G401.6 (cell line): ENCODE data around the gene PHRF1.
"Not testable (repeated sequence)": the region's sequence is repeated elsewhere in the genome, so short reads cannot be mapped to it uniquely, and the experiment has no call there.

Experiments
- FAIRE-seq: peaks from 2 replicates; lab custom pipeline; 2012; peaks lifted over from hg19 to GRCh38; lab: Jason Lieb, UNC

PHRF1 gene

DNA sequence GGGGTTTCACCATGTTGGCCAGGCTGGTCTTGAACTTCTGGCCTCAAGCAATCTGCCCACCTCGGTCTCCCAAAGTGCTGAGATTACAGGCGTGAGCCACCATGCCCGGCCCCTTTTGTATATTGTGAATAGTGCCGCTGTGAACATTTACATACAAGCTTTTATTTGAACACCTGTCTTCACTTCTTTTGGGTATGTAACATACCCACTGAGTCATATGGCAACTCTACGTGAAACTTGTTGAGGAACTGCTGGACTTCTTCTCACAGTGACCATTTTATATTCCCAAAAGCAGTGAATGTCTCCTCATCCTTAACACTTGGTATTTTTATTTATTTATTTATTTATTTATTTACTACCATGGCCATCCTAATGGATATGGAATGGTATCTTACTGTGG, 54.6 kb downstream of the PHRF1 start:
- no peak for FAIRE-seq

DNA sequence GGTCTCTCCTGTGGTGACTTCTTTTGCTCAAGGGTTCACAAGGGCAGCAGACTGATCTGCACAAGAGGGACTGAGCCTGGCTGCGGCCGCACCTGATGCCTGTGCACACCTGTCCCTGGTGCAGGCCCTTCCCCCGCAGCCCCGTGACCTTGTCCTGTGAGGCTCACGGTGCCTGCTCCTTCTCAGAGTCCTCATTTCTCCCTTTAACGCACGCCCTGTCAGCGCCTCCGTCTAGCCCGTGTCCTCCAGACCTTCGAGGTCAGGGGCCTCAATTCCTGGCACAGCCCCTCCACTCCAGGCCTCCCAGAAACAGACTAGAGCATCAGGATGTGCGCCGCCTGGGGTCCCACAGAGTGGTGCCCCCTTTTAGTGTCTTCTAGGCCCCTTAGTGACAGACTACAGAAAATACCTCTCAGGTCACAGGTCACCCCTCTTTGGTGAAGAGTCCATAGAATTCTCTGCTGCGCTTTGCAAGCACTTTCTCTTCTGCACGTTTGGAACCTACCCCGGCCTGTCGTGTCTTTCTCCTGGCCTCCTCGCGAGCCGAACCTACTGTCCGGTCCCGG, 59.8 kb downstream of the PHRF1 start:
- FAIRE-seq, result no peak

DNA sequence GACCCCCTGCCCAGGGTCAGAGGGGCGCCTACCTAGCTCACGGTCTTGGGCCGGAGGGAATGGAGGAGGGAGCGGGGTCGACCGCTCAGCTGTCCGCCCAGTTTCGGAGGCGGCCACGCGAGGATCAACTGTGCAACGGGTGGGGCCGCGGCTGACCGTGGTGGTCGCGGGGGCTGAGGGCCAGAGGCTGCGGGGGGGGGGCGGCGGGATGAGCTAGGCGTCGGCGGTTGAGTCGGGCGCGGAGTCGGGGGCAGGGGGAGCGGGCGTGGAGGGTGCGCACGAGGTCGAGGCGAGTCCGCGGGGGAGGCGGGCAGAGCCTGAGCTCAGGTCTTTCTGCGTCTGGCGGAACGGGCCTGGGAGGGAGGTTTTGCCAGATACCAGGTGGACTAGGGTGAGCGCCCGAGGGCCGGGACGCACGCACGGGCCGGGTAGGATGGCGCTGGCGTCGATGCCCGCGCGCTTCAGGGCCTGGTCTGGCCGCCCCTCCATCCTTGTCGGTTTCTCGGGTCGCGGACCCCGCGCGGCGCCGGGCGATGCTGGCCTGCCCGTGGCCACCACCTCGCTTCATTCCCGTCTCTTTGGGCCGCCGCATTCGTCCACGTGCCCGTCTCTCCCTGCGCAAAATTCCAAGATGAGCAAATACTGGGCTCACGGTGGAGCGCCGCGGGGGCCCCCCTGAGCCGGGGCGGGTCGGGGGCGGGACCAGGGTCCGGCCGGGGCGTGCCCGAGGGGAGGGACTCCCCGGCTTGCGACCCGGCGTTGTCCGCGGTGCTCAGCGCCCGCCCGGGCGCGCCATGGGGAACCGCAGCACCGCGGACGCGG, 60.5 kb downstream of the PHRF1 start, which contains the start of gene DRD4:
DRD4 (plus strand) TSS at position 759 of the 822 bp plus-strand sequence; CDS start at position 795, 36 bp downstream.
- FAIRE-seq, result no peak

DNA sequence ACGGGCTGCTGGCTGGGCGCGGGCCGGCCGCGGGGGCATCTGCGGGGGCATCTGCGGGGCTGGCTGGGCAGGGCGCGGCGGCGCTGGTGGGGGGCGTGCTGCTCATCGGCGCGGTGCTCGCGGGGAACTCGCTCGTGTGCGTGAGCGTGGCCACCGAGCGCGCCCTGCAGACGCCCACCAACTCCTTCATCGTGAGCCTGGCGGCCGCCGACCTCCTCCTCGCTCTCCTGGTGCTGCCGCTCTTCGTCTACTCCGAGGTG, 61.0 kb downstream of the PHRF1 start:
- no peak for FAIRE-seq

DNA sequence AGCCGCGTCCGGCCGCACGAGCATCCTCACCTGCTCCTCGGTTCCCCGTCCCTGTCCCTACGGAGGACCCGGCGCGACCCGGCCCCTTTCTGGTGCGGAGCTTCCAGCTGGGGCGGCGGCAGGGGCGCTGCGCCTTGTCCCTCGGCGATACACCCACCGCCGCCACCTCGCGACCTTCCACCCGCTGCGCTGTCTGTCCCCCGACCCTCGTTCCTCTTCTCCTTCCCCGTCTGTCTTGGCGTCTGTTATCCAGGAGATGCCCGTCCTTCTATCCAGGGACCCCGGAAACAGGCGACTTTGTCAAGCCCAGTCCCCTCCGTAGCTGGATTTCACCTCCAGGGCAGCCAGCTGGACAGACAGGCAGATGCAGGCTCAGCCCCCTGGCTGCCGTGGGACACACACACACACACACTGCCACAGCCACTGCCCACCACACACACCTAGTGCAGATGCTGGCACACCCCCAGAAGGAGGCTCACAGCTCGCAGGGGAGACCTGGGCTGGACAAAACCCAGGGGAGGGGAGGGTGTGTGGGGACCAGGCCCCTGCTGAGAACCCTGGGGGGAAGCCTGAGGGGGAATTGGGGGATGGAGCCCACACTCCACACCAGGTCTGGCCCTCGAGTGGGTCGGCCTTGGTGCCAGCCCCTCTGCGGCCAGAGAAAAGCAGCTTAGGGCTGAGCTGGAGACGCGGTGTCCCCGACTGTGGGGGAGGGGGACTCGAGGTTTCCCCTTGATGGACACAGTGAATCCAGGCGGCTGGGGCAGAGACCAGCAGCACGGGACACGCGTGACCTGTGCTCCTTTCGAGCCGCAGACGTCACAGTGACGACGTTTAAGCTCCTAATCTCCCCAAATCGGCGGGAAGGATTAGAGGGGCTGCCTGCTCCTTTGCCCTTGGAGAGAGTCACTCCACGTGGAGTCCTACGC, 61.6 kb downstream of the PHRF1 start:
- FAIRE-seq, result no peak

DNA sequence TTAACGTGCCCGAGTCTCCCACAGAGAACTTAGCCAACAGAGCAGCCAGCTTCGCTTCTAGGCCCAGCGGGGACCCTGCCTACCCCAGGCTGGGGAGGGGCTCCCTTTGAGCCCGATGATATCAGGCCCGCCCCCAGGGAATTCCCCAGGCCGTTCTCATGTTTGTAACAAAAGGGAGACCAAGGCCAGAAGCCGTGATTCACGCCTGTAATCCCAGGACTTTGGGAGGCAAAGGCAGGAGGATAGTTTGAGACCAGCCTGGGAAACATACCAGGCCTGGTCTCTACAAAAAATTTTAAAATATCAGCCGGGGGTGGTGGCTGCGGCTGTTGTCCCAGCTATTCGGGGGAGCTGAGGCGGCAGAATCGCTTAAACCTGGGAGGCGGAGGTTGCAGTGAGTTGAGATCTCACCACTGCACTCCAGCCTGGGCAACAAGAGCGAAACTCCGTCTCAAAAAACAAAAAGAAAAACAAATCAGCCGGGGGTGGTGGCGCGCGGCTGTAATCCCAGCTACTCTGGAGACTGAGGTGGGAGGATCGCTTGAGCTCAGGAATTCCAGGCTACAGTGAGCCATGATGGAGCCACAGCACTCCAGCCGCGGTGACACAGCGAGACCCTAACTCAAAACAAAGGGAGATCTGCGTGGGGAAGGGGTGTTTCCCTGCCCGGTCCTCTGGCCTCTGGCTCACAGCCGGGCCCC, 62.5 kb downstream of the PHRF1 start:
- no peak for FAIRE-seq

DNA sequence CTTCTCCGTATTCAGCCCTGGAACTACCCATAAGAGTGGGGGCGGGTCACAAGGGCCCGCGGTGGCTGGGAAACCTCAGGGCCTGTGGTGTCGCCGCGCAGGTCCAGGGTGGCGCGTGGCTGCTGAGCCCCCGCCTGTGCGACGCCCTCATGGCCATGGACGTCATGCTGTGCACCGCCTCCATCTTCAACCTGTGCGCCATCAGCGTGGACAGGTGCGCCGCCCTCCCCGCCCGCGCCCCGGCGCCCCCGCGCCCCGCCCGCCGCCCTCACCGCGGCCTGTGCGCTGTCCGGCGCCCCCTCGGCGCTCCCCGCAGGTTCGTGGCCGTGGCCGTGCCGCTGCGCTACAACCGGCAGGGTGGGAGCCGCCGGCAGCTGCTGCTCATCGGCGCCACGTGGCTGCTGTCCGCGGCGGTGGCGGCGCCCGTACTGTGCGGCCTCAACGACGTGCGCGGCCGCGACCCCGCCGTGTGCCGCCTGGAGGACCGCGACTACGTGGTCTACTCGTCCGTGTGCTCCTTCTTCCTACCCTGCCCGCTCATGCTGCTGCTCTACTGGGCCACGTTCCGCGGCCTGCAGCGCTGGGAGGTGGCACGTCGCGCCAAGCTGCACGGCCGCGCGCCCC, 63.2 kb downstream of the PHRF1 start:
- FAIRE-seq, result no peak

DNA sequence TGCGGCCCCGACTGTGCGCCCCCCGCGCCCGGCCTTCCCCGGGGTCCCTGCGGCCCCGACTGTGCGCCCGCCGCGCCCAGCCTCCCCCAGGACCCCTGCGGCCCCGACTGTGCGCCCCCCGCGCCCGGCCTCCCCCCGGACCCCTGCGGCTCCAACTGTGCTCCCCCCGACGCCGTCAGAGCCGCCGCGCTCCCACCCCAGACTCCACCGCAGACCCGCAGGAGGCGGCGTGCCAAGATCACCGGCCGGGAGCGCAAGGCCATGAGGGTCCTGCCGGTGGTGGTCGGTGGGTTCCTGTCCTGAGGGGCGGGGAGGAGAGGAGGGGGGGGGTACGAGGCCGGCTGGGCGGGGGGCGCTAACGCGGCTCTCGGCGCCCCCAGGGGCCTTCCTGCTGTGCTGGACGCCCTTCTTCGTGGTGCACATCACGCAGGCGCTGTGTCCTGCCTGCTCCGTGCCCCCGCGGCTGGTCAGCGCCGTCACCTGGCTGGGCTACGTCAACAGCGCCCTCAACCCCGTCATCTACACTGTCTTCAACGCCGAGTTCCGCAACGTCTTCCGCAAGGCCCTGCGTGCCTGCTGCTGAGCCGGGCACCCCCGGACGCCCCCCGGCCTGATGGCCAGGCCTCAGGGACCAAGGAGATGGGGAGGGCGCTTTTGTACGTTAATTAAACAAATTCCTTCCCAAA, 63.9 kb downstream of the PHRF1 start:
- FAIRE-seq, result no peak

DNA sequence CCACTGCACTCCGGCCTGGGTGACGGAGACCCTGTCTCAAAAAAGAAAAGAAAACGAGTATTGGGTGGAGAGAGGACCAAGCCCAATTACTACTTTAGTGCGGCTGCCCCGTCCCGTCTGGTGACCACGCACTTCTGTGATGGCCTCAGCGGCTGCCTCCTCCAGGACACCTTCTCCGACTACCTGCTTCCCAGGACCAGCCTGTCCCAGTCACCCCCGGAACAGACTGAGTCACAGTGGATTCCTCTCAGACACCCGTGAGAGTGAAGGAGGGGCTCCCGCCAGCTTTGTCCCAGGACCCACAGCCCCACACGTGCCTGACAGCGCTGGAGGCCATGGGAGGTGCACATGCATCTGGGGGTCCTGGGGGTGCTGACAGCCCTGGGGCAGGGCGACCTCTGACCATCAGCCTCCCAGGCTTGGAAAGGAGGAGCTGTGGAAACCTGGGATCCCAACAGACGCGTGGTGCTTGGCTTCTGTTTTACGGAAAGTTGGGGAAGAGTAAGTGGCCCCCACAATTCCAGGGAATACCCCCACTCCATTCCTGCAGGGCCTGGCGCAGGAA, 65.6 kb downstream of the PHRF1 start:
- no peak for FAIRE-seq

DNA sequence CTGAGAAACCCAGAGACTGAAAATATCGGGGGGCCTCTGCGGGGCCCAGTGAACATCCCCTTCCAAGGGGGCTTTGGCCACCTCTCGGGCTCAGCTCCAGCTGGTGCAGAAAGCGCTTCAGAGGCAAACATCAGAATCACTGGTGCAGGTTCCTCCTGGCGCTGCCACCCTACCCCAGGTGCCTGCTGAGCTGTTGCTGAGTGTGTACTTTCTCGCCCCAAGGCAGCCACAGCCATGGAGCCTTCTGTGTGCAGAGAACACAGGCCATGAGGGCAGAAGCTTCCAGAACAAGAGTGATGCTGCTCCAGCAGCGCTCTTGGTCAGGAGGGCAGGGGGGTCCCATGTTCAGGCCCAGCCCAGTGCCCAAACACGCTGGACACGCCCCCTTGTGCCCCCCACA, 67.1 kb downstream of the PHRF1 start:
- FAIRE-seq, result no peak

DNA sequence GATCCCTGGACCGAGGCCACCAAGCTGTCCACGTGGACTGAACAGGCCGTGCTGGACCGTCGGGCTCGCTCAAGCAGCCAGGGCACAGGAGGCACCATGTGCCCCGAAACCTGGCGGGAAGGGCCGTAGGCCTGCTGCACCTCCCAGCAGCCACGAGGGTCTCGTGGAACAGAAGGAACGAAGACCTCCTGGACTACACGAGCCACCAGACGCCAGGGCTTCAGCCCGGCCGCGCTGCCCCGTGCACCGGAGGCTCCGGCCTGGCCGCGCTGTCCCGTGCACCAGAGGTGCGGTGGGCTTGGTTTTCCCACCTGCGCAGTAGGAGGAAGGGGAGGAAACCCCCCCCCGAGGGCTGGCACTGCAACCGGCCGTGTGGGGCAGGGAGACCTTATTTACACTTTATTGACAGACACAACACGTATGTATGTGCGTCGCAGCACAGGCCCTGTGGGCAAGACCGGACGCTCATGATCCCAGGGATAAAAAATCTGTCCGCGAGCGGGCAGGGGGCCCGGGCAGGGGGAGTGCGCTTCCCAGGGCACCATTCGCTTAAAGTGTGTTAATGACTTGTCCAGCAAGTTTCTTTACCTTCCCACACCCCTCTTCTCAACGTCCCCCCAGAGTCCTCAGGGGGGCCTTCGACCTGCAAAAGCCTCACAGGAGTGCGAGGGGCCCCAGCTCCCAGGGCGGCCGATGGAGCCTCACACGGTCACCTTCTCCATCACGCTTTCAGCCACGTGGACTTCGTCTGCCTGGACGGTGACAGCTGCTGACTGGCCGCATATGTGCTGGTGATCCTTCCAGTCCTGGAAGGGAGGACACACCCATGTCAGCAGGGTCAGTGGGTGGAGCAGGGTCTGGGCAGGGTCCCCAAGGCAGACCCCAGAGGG, 67.8 kb downstream of the PHRF1 start:
- no peak for FAIRE-seq

DNA sequence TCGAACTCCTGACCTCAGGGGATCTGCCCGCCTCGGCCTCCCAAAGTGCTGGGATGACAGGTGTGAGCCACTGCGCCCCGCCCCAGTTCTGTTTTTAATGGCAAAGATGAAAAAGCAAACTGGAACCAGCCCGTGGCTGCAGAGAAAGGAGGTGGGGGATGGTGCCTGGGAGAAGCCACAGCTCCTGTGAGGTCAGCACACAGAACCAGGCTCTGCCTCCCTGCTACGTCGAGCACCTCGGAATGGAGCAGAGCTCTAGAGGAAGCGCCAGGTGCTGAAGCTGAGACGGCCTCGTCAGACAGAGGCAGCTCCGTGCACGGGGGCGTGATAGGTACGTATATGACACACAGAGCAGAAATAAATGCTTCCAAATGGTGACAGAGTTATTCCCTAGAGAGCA, 69.3 kb downstream of the PHRF1 start:
- no peak for FAIRE-seq

DNA sequence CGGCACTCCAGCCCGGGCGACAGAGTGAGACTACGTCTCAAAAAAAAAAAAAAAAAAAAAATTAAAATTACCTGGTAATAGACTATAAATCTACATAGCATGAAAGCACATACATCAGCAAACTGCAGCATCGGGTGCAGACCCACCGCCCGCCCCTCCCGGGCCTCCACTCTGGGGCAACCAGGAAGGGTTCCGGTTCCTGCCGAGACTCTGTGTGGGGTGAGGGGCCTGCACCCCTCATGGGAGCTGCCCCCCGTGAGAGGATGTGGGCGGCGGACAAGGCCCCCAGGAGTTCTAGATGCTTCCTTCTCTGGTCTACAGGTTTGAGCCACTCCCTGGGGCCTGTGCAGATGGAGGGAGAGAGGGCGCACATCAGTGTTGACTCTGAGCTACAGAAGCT, 69.9 kb downstream of the PHRF1 start:
- FAIRE-seq, result no peak

DNA sequence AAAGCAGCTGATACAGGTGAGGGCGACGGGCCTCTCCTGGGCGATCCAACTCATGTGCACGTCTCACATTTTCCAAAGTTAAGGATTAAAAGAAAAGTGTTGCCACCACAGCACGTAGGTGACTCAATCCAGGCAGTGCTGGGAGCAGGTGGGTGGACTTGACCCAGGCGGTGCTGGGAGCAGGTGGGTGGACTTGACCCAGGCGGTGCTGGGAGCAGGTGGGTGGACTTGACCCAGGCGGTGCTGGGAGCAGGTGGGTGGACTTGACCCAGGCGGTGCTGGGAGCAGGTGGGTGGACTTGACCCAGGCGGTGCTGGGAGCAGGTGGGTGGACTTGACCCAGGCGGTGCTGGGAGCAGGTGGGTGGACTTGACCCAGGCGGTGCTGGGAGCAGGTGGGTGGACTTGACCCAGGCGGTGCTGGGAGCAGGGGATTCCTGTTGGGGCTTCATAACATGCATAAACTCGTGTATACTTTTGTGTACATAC, 71.4 kb downstream of the PHRF1 start:
- FAIRE-seq, result not testable (repeated sequence)

DNA sequence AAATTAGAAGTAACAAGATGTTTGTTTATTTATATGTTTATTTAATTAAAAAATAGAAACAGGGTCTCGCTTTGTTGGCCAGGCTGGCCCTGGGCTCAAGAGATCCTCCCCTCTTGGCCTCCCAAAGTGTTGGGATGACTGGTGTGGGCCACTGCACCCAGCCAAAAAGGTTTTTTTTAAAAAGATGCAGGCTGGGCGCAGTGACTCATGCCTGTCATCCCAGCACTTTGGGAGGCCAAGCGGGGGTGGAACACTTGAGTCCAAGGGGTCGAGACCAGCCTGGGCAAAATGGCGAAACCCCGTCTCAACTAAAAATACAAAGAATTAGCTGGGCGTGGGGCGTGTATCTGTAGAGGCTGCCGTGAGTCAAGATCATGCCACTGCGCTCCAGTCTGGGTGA, 74.2 kb downstream of the PHRF1 start:
- no peak for FAIRE-seq

DNA sequence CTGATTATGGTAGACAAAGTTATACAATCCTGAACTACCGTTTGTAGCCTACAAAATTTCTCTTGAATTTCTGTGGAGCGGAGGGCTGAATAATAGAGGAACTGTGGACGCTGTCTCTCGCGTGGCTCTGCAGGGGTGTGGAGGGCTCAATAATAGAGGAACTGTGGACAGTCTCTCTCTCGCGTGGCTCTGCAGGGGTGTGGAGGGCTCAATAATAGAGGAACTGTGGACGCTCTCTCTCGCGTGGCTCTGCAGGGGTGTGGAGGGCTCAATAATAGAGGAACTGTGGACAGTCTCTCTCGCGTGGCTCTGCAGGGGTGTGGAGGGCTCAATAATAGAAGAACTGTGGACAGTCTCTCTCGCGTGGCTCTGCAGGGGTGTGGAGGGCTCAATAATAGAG, 76.9 kb downstream of the PHRF1 start:
- not testable (repeated sequence) for FAIRE-seq

DNA sequence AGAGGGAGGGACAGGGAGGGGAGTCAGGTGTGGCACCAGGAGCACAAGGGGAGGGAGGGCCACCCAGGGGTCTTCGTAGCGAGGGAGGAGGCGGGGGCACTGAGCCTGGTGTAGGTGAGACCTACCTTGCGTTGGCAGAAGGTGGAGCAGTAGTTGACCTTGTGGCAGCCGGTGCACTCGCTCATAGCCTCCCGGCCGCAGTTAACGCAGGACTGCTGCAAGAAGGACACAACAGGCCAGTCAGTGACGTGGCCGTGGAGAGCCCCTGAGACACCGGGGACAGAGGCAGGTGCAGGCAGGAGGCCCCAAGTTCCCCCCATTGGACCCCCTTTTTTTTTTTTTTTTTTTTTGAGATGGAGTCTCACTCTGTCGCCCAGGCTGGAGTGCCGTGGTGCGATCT, 77.6 kb downstream of the PHRF1 start:
- no peak for FAIRE-seq

DNA sequence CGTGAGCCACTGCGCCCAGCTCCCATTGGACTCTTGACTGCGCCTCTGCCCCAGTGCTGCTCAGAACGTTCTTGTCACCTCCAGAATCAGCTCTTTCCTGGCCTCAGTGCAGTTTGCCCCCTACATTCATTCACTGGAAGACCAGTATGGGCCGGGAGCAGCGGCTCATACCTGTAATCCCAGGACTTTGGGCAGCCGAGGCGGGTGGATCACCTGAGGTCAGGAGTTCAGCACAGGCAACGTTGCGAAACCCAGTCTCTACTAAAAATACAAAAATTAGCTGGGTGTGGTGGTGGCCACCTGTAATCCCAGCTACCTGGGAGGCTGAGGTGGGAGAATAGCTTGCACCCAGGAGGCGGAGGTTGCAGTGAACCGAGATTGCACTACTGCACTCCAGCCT, 78.2 kb downstream of the PHRF1 start:
- not testable (repeated sequence) for FAIRE-seq

DNA sequence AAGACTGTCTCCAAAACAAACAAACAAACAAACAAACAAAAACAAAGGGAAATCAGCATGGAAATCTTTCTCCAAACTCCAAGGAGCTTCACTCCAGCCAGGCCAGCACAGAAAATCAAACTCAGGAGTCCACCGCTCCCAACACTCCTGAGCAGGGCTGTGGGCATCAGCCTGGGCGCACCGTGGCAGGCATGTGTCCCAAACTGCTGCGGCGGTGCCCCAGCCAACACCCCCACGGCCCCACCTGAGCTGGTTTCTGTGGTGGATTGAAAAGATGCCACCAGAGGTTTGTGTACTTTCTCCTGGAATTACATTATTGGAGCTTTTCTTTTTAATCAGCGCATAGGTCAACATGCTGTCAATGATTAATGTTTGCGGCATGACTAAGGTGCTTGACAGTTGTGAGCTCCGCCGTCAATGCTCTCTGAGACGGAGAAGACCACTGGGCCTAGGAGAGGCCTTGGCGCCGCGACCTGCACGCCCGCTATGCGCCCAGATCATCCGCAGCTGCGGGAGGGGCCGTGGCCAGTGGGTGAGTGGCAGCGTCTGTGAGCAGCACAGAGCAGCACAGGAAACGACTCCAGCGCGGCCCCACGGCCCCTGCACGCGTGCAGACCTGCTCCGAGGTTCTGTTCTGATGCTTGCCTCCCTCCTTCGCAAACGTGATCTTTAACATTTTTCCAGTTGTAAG, 78.9 kb downstream of the PHRF1 start:
- no peak for FAIRE-seq
